Naive thymus-derived CD4-positive, alpha-beta T cell (primary cell): ENCODE data around the gene CHAD. TPM values are rescaled to one million over a fixed set of nuclear protein-coding genes. Genes with fewer than 3 reads are reported as not detected.

Source experiments
- ATAC-seq: fragments of 150-1000 bp; cut with Tn5 transposase; 2 replicates; pipeline ENCODE4 v1.10.0; 2021; ENCODE audit warnings: mild to moderate bottlenecking, moderate library complexity
- CTCF ChIA-PET: fragments of 350-600 bp; sonication (Branson Sonifier 250); formaldehyde crosslinking; loops from one replicate; lab custom pipeline; 2021; ENCODE audit warnings: antibody characterized with exemption; lab: Charles Lee
- POLR2A ChIA-PET: fragments of 350-600 bp; sonication (Branson Sonifier 250); formaldehyde crosslinking; loops from one replicate; lab custom pipeline; 2021; ENCODE audit warnings: antibody characterized with exemption, inconsistent platforms; lab: Charles Lee
- DNase-seq, 9 donors: peaks; one replicate each; pipeline versions ENCODE4 v3.0.0 to v3.0.0-alpha.2; 2020 to 2022; ENCODE audit warnings: mixed read lengths in 1 of 9
- H3K27ac ChIP-seq: one replicate; pipeline ENCODE4 v1.7.0; 2013; ENCODE audit warnings: mild to moderate bottlenecking, low read depth, low read length, moderate library complexity
- H3K27me3 ChIP-seq, 2 donors: one replicate each; pipeline ENCODE4 v1.7.0; 2013; ENCODE audit warnings: low read length in 2 of 2, mild to moderate bottlenecking in 2 of 2, moderate library complexity in 2 of 2; ENCODE audit not compliant: control insufficient read depth in 2 of 2, insufficient read depth in 2 of 2
- H3K36me3 ChIP-seq, 3 experiments: 1 replicate in 2 of 3; 2 replicates in 1 of 3; pipeline ENCODE4 v1.7.0; 2013; ENCODE audit warnings: low read length in 3 of 3, mild to moderate bottlenecking in 3 of 3, moderate library complexity in 1 of 3; ENCODE audit not compliant: insufficient read depth in 3 of 3, control insufficient read depth in 2 of 3
- H3K4me1 ChIP-seq, 2 donors: one replicate each; pipeline ENCODE4 v1.7.0; 2013; ENCODE audit warnings: low read length in 2 of 2, mild to moderate bottlenecking in 2 of 2, moderate library complexity in 1 of 2; ENCODE audit not compliant: control insufficient read depth in 2 of 2, insufficient read depth in 2 of 2
- H3K4me3 ChIP-seq: 2 replicates; pipeline ENCODE4 v1.7.0; 2013; ENCODE audit warnings: mild to moderate bottlenecking, low read length
- H3K9me3 ChIP-seq, 3 experiments: 1 replicate in 2 of 3; 2 replicates in 1 of 3; pipeline ENCODE4 v1.7.0; 2013; ENCODE audit warnings: low read length in 3 of 3; ENCODE audit not compliant: control insufficient read depth in 2 of 3
- H3K27ac Mint-ChIP-seq, 9 donors: one replicate each; pipeline ENCODE4 v1.8.0; 2020 to 2022; ENCODE audit warnings: mixed read lengths in 9 of 9, mild to moderate bottlenecking in 8 of 9, moderate library complexity in 5 of 9, inconsistent platforms in 2 of 9
- H3K27me3 Mint-ChIP-seq, 5 donors: one replicate each; pipeline ENCODE4 v1.8.0; 2021 to 2022; ENCODE audit warnings: mixed read lengths in 5 of 5, mild to moderate bottlenecking in 1 of 5
- H3K36me3 Mint-ChIP-seq, 5 donors: one replicate each; pipeline ENCODE4 v1.8.0; 2020 to 2022; ENCODE audit warnings: mixed read lengths in 5 of 5, mild to moderate bottlenecking in 3 of 5, inconsistent platforms in 1 of 5
- H3K4me1 Mint-ChIP-seq, 7 donors: one replicate each; pipeline ENCODE4 v1.8.0; 2020 to 2022; ENCODE audit warnings: mixed read lengths in 7 of 7, mild to moderate bottlenecking in 3 of 7, inconsistent platforms in 1 of 7
- H3K4me3 Mint-ChIP-seq, 10 donors: one replicate each; pipeline ENCODE4 v1.8.0; 2020 to 2022; ENCODE audit warnings: mild to moderate bottlenecking in 10 of 10, mixed read lengths in 10 of 10, moderate library complexity in 6 of 10, inconsistent platforms in 2 of 10
- H3K9me3 Mint-ChIP-seq, 11 donors: one replicate each; pipeline ENCODE4 v1.8.0; 2020 to 2022; ENCODE audit warnings: mixed read lengths in 11 of 11, mild to moderate bottlenecking in 4 of 11, inconsistent platforms in 1 of 11, moderate library complexity in 1 of 11
- intact Hi-C, 2 donors: fragments of 100-400 bp; cut with micrococcal nuclease; formaldehyde crosslinking; loops; one replicate each; pipeline ENCODE4 v1.15.1; 2023
- polyA plus RNA-seq, 2 donors: library from polyadenylated mRNA; unstranded; fragments of 300-500 nt; fragmentation: Illumina TruSeq; gene quantifications; one replicate each; pipeline ENCODE4 v1.2.3, GENCODE V29; 2021
- total RNA-seq, 6 experiments: library from RNA in 5 of 6; stranded (reverse) in 5 of 6; gene quantifications; 1 replicate in 5 of 6; 2 replicates in 1 of 6; pipeline ENCODE4 v1.2.3 and lab custom pipeline; 2021 to 2026

Gene CHAD
- total and polyA plus RNA-seq, 7 experiments from 2014 or later, result not detected

DNA sequence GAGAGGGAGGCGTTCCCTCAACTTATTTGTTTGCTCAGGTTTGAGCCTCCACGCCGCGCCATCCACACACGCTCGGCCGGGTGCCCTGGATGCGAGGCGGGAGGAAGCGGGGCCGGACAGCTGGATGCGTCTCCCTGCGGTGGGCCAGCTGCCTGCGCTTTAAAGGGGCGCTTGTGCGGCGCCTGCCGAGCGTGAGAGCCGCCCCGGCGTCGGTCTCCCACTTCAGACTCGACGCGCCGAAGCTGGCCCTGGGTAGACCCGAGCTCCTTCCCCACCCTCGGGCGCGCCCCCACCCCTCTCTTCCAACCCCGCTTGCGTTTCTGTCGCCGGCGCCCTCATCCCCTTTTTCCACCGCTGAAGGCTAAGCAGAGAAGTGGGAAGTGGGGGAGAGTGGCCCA lies 527 bp upstream of the CHAD start:
- Histone ChIP-seq H3K36me3 (no peaks in the 10 kb centered on the region), H3K9me3 (no peaks in the 10 kb centered on the region), H3K27ac (no peak overlapping the region), H3K27me3 (peaks cover 0 to 7% of the 10 kb centered on the region in 2 donors), H3K4me3 (no peak overlapping the region), H3K4me1 (no peaks in the 10 kb centered on the region)
- H3K27ac Mint-ChIP-seq, result no peak overlapping the region
- H3K27me3 Mint-ChIP-seq, result peaks cover 12 to 27% (median 17%) of the 10 kb centered on the region in 5 donors
- peaks cover 0 to 23% (median 10%) of the 10 kb centered on the region in 5 donors for H3K36me3 Mint-ChIP-seq
- DNase-seq (no peak), ATAC-seq (peak; percentile 8)
- intact Hi-C loops, result no loop called here
- CTCF ChIA-PET, result no interaction called here
- peaks cover 0 to 6% (median 4%) of the 10 kb centered on the region in 7 donors for H3K4me1 Mint-ChIP-seq
- H3K4me3 Mint-ChIP-seq, result peak overlapping the region in 6 of 10 donors; percentile 25 to 55 (median 43)
- peaks cover 0 to 3% (median 0%) of the 10 kb centered on the region in 11 donors for H3K9me3 Mint-ChIP-seq
- POLR2A ChIA-PET, result no interaction called here

DNA sequence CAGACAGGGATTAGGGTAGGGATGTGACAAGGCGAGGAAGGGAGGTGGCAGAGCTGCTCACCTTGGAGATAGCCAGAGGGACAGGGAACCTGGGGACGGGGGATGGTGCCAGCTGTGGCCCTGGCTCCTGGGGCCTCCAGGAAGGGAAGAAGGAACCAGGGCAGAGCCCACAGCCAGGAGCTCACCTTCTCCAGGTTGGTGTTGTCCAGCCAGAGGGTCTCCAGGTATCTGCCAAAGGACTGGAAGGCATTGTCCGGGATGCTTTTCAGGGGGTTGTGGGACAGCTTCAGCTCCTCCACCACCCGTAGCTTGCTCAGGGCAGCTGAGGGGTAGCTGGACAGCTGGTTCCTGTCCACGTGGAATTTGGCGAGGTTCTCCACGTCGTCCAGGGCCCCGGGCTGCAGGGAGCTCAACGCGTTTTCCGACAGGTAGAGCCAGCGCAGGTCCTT lies 801 bp downstream of the CHAD start:
- H3K9me3 ChIP-seq, result no peaks in the 10 kb centered on the region
- POLR2A ChIA-PET, result no interaction called here
- no peak overlapping the region for H3K27ac ChIP-seq
- Mint-ChIP-seq H3K4me3 (peak overlapping the region in 5 of 10 donors; percentile 51 to 80 (median 57)), H3K36me3 (peaks cover 0 to 16% (median 4%) of the 10 kb centered on the region in 5 donors), H3K9me3 (peaks cover 0 to 3% (median 0%) of the 10 kb centered on the region in 11 donors), H3K4me1 (peaks cover 0 to 6% (median 4%) of the 10 kb centered on the region in 7 donors), H3K27ac (no peak overlapping the region), H3K27me3 (peaks cover 12 to 27% (median 17%) of the 10 kb centered on the region in 5 donors)
- H3K4me1 ChIP-seq, result no peaks in the 10 kb centered on the region
- CTCF ChIA-PET, result no interaction called here
- peaks cover 0 to 7% of the 10 kb centered on the region in 2 donors for H3K27me3 ChIP-seq
- ATAC-seq (no peak), DNase-seq (no peak)
- intact Hi-C loops, result no loop called here
- H3K36me3 ChIP-seq, result no peaks in the 10 kb centered on the region
- H3K4me3 ChIP-seq, result no peak overlapping the region

DNA sequence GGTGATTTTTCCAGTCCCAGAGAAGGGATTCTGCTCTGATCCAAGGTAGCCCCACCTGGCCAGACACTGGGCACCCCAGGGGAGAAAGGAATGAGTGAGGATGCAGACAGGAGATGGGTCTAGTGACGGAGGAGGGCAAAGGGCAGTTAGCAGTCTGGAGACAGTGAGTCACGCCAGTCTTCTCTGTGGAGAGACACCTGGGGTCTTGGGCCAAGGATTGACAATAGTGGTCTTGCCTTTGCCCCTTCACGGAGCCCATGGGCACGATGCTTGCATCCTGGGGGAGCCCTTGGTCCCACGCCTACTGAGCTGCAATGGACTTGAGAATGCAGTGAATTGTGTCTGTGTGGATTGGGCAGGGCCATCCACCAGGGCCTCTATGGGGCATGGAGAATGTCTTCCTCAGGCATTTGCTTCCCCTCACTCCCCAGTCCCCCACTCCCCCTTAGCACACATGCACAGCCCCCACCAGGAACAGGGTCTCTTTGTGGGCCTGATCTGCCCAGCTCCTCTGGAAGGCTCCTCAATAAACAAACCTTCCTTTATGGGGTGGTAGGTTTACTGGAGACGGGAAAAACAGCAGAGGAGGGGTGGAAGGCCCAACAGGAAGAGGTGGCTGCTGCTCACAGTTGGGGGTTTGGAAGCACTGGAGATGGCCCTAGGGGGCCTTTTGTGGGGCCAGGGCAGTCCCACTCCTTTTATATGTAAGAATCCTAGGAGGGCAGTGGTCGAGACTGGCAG lies 1.4 kb downstream of the CHAD start:
- intact Hi-C loops, result no loop called here
- ATAC-seq (no peak), DNase-seq (no peak)
- Histone ChIP-seq H3K4me3 (no peak overlapping the region), H3K4me1 (no peaks in the 10 kb centered on the region), H3K36me3 (no peaks in the 10 kb centered on the region), H3K27ac (no peak overlapping the region), H3K9me3 (no peaks in the 10 kb centered on the region), H3K27me3 (peaks cover 0 to 7% of the 10 kb centered on the region in 2 donors)
- peaks cover 0 to 3% (median 0%) of the 10 kb centered on the region in 11 donors for H3K9me3 Mint-ChIP-seq
- H3K27ac Mint-ChIP-seq, result no peak overlapping the region
- peaks cover 0 to 12% (median 4%) of the 10 kb centered on the region in 5 donors for H3K36me3 Mint-ChIP-seq
- ChIA-PET POLR2A (no interaction called here), CTCF (no interaction called here)
- peaks cover 0 to 6% (median 4%) of the 10 kb centered on the region in 7 donors for H3K4me1 Mint-ChIP-seq
- peaks cover 12 to 27% (median 17%) of the 10 kb centered on the region in 5 donors for H3K27me3 Mint-ChIP-seq
- H3K4me3 Mint-ChIP-seq, result peak overlapping the region in 5 of 10 donors; percentile 17 to 57 (median 51)

DNA sequence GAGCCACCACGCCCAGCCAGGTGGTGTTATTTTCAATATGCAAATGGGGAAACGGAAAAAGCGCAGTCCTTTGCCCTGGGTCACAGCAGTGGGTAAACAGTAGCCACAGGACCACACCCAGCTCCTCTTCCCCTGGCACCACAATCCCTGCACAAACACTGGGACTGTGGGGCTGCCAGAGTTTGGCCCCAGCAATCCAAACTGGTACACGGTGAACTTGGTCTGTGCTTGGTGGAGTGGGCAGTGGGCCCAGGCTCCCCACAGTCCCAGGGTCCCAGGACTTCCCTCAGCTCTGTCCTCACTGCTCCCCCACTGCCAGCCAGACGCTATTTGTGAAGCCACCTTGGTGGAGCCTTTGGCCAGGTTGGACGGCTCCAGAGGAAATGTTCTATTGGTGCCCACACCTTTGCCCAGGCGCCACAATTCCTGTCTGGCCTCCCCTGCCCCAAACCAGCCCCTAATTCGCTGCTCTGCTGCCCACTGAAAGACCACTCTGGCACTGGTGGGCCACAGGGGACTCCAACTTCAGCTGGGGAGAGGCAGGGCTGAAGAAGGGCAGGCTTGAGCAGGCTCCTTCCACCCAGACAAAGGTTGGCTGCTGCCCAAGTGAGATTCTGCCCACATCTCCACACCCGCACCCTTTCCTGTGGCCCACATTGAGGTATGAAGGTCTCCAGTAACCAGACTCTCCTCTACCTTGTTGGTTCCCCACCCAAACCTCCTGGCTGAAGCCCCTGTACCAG lies 2.1 kb downstream of the CHAD start:
- Histone ChIP-seq H3K36me3 (no peaks in the 10 kb centered on the region), H3K4me1 (no peaks in the 10 kb centered on the region), H3K27ac (no peak overlapping the region), H3K9me3 (no peaks in the 10 kb centered on the region), H3K4me3 (no peak overlapping the region), H3K27me3 (peaks cover 0 to 7% of the 10 kb centered on the region in 2 donors)
- peaks cover 0 to 3% (median 0%) of the 10 kb centered on the region in 11 donors for H3K9me3 Mint-ChIP-seq
- no peak overlapping the region for H3K27ac Mint-ChIP-seq
- H3K36me3 Mint-ChIP-seq, result peaks cover 0 to 6% (median under 1%) of the 10 kb centered on the region in 5 donors
- H3K27me3 Mint-ChIP-seq, result peaks cover 12 to 27% (median 17%) of the 10 kb centered on the region in 5 donors
- ChIA-PET CTCF (no interaction called here), POLR2A (no interaction called here)
- no peak for DNase-seq
- intact Hi-C loops, result no loop called here
- no peak overlapping the region for H3K4me3 Mint-ChIP-seq
- no peak for ATAC-seq
- peaks cover 0 to 6% (median 4%) of the 10 kb centered on the region in 7 donors for H3K4me1 Mint-ChIP-seq

DNA sequence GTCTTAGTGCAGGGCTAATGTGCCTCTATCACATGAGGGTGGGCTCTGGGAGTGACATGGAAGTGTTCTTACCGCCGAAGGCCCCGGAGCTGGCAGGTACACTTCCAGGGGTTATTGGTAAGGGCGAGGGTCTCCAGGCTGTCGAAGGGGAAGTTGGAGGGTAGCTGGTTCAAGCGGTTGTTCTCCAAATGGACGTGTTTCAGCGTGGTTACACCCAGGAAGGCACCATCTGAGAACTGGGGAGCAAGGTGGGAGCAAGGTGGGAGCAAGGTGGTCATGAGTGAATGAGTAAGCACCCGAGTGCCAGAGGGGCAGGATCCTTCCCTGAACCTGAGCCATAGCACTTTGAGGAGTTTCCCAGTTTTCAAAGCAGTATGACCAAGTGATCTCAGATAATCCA lies 3.0 kb downstream of the CHAD start:
- Mint-ChIP-seq H3K36me3 (peaks cover 0 to 6% (median 0%) of the 10 kb centered on the region in 5 donors), H3K4me3 (no peak overlapping the region), H3K9me3 (peaks cover 0 to 3% (median 0%) of the 10 kb centered on the region in 11 donors), H3K27me3 (peaks cover 12 to 23% (median 16%) of the 10 kb centered on the region in 5 donors), H3K27ac (no peak overlapping the region), H3K4me1 (peaks cover 0 to 6% (median 4%) of the 10 kb centered on the region in 7 donors)
- no peak overlapping the region for H3K27ac ChIP-seq
- no peaks in the 10 kb centered on the region for H3K9me3 ChIP-seq
- intact Hi-C loops, result no loop called here
- no peaks in the 10 kb centered on the region for H3K4me1 ChIP-seq
- no peaks in the 10 kb centered on the region for H3K36me3 ChIP-seq
- H3K4me3 ChIP-seq, result no peak overlapping the region
- DNase-seq (no peak), ATAC-seq (no peak)
- ChIA-PET POLR2A (no interaction called here), CTCF (interaction anchor here (0.8 kb wide), 1 partner anchor 104 kb away, joined by 3 read pairs; no protein-coding TSS in a partner anchor)
- H3K27me3 ChIP-seq, result peaks cover 0 to 7% of the 10 kb centered on the region in 2 donors

DNA sequence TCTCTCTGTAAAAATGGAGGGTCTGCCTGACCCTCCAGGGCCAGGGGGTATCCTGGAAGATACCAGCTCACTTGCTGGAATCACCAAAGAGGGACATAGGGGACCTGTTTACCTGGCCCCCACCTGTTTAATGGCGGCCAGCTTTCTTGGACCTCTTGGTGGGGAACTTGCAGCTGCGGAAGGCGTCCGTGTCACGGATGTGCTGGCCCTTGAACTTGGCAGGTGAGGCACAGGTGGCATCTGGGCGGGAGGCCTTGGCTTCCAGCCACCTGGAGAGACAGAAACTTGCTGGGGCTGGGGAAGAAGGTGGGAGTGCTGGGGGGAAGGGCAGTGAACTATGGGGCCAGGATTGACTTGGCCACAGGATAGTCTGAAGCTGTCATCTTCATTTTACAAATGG lies 3.5 kb downstream of the CHAD start:
- Mint-ChIP-seq H3K9me3 (peaks cover 0 to 3% (median 0%) of the 10 kb centered on the region in 11 donors), H3K27ac (no peak overlapping the region), H3K36me3 (peaks cover 0 to 6% (median 0%) of the 10 kb centered on the region in 5 donors), H3K4me1 (peaks cover 0 to 6% (median 4%) of the 10 kb centered on the region in 7 donors), H3K27me3 (peaks cover 12 to 20% (median 14%) of the 10 kb centered on the region in 5 donors), H3K4me3 (no peak overlapping the region)
- no peaks in the 10 kb centered on the region for H3K4me1 ChIP-seq
- no peak for DNase-seq
- H3K27me3 ChIP-seq, result peaks cover 0 to 7% of the 10 kb centered on the region in 2 donors
- ATAC-seq, result no peak
- no peak overlapping the region for H3K4me3 ChIP-seq
- no peaks in the 10 kb centered on the region for H3K9me3 ChIP-seq
- ChIA-PET POLR2A (no interaction called here), CTCF (interaction anchor here (0.8 kb wide), 1 partner anchor 103 kb away, joined by 3 read pairs; no protein-coding TSS in a partner anchor)
- H3K27ac ChIP-seq, result no peak overlapping the region
- H3K36me3 ChIP-seq, result no peaks in the 10 kb centered on the region
- intact Hi-C loops, result no loop called here
